NCI-H446 treated with DMSO at 0.1 percent for 48 hours (cell line): ENCODE results near the gene HAUS7.

ENCODE experiments used
- DNase-seq: peaks from one replicate; lab custom pipeline; 2025; lab: John Stamatoyannopoulos, UW

HAUS7 gene

DNA sequence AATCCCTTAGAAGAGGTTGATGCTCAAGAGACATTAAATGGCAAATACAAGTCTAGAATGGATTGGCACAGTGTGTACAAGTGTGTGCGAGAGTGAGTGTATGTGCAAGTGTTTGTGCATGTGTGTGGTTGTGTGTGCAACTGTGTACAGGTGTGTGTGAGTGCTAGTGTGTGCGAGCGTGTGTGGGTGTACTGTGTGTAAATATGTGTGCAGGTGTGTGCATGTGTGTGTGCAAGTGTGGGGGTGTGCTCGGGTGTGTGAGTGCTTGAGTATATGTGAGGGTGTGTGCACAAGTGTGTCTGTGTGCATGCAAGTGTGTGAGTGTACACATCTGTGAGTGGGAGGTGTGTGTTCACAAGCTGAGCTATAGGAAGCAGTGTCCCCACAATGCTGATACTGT lies 30.4 kb downstream of the HAUS7 start:
- no peak for DNase-seq

DNA sequence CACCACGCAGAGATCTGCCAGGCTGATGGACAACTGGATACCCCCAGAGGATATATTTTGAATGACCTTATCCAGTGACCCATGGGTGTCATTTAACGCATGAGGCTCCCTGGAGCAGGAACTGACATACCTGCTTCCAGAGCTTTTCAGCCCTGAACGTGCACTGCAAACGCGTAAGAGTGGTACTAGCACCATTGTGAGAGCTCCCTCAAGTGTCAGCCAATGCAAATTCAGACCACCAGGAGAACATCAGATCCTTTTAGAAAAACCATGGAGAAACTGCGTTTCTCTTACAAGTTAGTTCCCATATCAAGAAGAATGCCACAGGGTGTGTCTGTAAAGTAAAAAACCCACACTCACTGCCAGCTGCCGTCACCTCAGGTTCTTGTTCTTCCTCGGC lies 31.8 kb downstream of the HAUS7 start:
- DNase-seq: no peak

DNA sequence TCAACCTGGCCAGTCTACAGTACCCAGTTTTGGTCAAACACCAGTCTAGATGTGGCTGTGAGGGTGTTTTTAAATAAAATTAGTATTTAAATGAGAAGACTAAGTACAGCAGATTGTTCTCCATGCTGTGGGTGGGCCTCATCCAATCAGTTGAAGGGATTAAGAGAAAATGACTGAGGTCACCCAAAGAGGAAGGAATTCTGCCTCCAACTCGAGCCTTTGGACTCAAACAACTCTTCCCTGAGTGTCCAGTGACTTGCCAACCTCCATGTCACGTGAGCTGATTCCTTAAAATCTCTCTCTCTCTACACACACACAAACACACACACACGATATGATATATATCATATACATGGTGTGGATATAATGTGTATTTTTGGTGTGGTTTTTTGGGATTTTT lies 34.5 kb downstream of the HAUS7 start:
- DNase-seq: no peak

DNA sequence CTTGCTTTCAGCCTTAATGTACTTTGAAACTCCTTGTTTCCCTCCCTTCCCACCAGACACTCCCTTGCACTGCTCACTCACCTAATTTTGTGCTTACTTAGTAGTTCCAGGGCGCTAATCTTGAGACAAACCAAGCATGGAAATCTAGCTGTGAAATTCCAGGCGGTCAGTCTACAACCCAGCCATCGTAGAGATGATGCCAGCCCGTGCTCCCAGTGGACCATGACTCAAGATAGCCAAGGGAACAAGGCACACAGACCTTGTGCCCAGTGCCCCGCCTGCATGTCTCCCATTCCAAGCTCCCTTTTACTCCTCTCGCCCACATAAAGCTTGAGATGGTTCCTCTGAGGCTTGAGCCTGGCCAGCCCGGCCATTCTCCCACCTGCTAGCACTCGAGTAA lies 35.6 kb downstream of the HAUS7 start:
- no peak for DNase-seq

DNA sequence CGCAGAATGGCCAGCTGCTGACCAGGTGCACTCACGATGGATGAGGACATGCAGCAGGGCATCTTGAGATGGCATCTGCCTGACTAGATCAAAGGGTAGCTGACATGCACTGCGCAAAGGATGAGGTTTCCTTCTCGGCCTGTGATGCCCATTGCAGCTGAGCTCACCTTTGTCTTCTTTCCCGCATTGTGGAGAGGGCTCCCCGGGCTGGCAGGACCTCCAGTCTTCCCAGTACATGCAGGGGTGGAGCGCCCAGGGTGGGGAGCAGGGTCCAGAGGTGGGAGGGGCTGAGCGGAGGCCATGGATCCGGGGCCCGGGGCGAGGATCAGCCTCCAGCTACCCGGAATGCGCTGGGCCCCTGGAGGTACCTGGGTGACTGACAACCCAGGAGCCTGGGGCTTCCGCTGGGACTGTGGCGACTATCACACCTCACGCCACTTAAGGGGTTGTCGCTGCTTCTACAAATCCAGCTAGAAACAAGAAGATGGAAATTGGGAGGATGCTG lies 36.5 kb downstream of the HAUS7 start:
- DNase-seq: no peak

DNA sequence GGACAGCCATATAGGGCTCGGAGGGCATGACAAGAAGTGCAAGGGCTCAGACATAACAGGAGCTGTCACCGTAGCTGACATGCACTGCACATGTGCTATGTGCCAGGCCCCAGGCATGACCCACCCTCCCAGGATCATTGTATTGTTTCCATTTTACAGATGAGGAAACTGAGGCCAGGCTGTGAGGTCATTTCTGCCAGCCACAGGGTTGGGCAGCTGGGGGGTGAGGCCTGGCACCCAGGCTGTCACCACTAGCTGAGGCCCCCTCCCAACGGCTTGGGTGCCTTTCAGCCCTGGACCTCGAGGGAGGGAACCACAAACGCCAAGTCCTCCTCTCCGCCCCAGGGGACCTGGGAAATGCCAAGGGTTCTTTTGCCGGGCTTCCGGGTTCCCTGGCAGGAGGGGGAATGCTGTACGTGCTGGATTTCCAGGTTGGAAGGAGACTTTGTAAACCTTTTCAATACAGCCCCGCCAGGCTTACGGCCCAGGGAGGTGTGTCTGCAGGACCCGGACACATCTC lies 37.2 kb downstream of the HAUS7 start:
- DNase-seq: no peak

DNA sequence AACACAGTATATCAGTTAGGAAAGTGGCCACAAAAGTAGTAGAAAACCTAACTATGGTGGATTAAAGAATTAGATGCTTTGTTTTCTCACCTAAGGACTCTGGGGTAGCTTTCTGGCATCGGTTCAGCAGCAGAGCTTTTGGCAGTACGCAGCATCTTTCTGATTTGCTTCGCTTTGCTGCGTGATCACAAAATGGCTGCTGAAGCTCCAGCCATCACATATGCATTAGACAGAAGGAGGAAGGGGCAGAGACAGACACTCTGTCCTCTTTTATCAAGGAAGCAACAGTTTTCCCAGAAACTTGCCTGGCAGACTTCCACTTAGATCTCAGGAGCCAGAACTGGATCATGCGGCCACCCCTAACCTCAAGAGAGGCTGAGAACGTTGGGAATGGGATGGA lies 39.6 kb downstream of the HAUS7 start:
- DNase-seq: no peak

DNA sequence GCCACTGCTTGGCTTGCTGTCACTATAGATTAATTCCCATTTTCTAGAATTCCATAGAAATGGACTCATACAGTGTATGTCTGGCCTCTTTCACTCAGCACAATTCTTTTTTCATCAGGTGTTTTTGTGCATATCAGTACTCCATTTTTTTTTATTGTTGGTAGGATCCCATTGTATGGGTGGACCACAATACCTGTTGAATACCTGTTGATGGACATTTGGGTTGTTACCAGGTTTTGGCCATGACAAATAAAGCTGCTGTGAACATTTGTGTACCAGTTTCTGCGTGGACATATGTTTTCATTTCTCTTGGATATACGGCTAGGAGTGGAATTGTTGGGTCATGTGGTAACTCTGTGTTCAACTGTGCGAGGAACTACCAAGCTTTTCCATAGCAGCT lies 44.2 kb downstream of the HAUS7 start:
- no peak for DNase-seq

DNA sequence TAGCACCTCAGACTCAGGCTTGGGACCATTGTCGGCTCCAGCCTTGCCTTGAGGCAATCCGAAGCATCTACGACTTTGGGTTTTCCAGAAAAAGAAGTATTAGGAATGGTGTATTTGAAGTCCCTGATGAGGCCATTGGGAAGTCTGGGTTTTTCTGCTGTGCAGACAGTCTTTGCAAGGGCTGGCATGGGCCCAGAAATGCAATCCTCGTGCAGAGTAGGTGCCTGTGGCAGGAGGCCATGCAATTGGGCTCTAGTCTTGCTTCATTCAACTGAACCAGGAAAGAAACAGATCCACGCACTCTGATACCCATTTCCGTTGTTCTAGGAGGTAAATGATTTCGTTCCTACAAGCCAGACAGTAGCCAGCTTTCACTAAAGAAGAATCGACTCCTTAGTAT lies 46.7 kb downstream of the HAUS7 start:
- DNase-seq: no peak

DNA sequence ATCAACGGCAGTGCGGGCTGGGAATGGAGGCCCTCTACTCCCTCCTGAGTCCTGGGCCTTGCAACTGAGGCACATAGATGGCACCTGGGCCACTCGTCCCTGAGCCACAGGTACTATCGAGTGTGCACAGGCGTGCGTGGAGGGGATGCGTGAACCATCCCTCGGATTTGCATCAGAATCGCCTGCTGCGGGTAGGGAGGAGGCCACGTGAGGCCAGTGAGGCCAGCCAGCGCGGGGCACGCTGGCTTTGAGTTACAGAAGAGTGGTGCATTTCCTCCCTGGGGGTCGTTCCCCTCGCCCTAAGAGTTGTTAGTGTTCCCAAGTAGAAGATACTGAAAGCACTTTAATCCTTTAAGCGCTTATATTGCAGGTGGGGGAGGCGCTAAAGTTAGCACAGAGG lies 48.5 kb downstream of the HAUS7 start:
- DNase-seq: no peak

DNA sequence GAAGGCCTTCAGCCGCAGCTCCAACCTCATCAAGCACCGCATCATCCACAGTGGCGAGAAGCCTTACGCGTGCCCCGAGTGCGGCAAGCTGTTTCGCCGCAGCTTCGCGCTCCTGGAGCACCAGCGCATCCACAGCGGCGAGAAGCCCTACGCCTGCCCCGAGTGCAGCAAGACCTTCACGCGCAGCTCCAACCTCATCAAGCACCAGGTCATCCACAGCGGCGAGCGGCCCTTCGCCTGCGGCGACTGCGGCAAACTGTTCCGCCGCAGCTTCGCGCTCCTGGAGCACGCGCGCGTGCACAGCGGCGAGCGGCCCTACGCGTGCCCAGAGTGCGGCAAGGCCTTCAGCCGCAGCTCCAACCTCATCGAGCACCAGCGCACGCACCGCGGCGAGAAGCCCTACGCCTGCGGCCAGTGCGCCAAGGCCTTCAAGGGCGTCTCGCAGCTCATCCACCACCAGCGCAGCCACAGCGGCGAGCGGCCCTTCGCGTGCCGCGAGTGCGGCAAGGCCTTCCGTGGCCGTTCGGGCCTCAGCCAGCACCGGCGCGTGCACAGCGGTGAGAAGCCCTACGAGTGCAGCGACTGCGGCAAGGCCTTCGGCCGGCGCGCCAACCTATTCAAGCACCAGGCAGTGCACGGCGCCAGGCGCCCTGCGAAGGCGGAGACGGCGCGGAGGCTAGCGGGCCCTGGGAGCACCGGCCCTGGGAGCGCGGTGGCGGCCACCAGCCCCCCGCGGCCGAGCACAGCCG lies 49.4 kb downstream of the HAUS7 start:
- no peak for DNase-seq

DNA sequence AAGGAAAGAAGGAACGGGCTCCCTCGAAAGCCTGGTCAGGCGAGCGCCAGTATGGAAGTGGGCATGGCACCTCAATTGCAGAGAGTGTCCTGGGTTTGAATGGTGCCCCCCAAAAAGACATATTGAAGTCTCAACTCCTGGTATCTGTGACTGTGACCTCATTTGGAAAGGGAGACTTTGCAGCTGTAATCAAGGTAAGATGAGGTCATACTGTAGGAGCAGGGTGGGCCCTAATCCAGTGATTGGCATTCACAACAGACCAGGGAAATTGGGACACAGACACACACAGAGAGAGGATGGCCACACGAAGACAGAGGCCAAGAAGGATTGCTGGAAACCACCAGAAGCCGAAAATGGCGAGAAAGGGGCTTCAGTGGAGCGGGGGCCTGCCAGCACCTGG lies 52.7 kb downstream of the HAUS7 start:
- DNase-seq: no peak

DNA sequence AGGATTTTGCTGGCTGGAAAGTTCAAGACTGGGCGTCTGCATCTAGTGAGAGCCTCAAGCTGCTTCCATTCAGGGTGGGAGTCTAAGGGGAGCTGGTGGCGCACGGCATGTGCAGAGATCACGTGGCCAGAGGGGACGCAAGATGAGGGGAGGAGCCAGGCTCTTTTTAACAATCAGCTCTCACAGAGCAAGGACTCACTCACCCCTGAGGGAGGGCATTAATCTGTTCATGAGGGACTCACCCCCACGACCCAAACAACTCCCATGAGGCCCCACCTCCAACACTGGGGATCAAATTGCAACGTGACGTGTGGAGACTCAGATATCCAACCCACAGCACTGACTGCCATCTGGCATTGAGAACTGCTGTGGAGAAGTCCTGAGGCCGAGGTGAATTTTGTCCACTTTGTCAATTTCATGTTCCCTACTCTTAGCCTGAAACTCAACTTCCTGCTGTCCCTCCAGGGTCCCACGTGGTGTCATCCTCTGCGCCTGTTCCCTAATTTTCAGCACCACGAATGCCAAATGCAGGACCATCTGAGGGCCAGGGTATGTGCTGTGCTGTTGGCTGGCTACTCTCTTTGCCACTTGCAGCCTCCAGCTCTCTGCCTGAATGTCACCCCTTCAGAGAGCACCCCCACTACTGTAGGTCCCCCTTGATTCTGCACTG lies 53.5 kb downstream of the HAUS7 start:
- DNase-seq: no peak

DNA sequence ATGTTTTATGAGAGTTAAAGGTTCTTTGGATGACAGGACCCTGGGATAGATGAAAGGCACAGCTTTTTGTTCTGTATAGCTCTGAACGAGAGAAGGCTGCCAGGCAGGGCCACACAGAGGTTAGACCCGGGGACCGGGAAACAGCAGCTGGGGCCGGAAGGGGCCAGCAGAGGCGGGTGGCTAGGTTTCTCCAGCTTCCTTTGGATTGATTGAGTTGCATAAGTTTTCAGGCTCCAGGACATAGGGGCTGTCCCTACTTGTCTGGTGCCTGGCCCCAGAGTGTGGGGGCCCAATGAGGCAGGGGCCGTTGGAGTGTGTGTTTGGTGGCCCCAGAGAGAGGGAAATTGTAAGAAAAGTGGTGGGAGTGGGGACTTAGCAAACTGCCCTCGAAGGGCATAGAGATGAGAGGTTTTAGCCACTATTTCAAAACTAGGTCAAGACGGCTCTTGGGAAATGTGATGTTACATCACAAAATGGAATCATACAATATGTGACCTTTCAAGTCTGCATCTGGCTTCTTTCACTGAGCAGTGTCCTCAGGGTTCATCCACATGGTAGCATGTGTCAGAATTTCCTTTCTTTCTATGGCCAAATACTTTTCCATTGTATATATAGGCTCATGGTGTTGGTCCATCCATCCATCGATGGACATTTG lies 55.4 kb downstream of the HAUS7 start:
- no peak for DNase-seq

DNA sequence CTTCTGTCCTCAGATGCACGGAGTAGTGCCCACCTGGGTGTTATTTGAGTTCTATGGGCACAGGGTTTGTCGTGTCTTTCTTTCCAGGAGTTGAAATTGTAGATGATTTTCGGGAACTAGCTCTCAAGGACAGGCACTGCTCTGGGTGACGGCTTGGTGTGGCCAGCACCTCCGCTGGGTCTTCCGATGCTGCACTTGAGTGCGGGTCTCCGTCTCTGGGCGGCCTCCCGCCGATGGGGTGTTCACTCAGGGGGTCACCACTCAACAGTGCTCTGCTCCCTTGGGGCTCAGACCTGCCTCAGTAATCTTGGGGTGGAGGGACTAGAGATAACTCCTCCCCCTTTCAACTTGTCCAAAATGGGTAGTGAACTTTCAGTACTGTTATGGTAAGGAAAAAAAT lies 56.6 kb downstream of the HAUS7 start:
- no peak for DNase-seq

DNA sequence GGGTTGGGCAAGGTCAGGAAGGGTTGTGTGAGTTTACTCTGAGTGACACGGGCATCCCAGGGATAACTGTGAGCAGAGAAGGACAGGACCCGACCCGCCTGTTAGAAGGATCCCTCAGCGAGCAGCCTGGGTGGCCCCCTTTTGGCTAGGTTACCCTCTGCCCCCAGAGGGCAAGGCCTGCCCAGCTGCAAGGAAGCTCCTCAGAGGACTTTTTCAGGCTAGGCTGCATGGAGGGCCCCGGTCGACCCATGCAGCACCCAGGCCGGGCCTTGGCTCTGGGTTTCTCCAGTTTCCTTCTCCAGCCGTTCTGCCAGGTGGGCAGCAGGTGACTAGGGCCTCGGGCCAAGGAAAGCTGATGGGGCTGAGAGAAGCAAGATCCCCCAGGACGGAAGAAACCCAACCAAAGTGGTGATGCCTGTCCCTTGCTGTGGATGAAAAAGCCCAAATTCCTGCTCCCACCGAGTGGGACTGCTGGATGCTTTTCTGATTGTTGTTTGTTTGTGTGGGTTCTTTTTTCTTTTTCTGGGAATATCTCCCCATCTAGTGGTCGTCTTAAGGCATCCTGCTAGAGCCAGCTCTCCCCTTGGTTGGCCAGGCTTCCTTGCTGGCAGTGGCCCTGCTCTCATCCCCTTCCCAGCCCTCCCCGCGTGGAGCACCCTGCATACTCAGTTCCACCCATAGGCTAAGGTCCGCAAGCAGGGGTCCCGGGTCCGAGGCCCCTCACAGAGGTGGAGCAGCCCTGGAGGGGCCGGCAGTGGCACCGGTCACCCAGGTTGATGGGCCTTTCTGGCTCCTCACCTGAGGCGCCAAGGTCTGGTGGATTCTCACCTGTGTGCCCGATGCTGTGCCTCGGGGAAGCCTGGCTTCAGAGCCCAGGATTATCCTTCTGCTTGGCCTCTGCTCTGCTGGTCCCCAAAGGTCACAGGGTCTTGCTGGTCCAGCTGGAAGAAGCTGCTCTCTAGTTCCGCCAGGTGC lies 57.3 kb downstream of the HAUS7 start:
- DNase-seq: no peak

DNA sequence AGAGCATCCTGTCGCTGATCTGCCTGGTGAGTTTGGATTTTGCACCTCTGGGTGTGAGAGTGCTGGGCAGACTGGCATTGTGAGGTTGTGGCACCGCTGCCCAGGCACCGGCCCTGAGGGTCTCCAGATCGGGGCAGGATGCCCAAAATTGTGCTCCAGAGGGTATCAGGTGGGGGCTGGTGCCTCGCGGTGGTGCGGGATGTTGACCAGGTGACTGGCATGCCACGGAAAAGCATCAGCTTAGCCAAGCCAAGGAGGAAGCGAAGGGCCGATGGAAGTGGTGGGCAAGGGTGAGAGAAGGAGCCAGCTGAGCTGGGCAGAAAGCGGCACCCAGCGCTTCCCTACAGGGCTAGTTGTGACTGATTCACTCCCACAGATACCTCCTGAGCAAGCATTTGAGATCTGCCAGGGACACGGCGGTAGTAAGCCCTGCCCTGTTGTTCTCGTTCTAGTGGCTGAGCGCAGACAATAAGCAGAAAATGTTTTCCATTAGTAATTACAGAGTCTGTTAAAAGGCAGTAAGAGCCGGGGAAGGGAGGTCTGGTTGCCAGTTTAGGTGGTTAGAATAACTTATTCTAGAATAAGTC lies 58.3 kb downstream of the HAUS7 start:
- DNase-seq: no peak

DNA sequence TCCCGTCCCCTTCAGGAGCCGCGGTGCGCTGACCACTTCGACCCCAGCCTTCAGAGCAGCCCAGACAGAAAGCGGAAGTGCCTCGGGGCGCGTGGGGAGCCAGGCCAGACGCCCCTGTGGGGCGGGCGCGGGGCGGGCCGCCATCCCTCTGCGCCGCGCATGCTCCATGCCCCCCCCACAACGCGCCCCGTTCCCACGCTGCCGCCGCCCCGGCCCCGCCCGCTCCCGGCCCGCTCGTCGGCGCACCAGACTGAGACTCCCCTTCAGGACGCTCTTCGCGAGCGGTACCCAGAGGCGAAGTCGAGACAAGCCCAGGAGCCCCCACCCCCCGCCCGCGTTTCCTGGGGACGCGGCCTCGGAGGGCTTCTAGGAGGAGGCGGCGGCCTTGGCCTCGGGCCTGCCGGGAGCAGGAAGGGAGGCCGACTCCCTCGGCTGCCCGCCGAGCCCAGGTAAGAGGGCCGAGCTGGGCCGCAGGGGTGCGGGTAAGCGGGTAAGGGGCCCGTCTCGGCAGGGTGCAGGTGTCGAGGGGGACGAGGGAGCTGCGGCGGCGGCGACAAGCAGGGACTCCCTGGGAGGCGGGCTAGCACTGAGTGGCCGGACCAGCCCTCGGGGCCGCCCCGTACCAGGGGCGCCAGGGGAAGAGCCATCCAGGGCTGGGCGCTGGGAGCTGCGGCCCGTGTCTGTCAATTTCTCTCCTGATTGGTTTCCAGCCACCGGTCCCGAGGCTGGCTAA lies 59.0 kb downstream of the HAUS7 start, which contains the start of gene ZFP92:
ZFP92 (plus strand) TSS at position 218 of the 733 bp plus-strand sequence. CDS start 6,851 bp downstream, outside the sequence.
- DNase-seq: no peak

DNA sequence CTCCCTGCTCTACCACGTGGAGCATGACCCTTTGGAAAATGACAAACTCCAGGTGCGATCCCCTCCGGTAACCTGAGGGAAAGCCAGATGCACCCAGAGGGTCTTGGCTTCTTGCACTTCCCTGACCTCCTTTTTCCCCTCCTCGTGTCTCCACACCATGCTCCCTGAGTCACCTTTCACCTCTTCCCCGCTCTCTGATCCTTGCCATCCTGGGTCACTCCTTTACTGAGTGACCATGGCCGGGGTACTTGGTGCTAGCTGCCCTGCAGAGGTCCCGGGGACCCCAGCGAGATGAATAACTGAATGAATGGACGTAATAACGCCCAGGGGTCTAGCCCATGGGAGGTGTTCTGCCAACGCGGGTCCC lies 59.5 kb downstream of the HAUS7 start:
- DNase-seq: no peak

DNA sequence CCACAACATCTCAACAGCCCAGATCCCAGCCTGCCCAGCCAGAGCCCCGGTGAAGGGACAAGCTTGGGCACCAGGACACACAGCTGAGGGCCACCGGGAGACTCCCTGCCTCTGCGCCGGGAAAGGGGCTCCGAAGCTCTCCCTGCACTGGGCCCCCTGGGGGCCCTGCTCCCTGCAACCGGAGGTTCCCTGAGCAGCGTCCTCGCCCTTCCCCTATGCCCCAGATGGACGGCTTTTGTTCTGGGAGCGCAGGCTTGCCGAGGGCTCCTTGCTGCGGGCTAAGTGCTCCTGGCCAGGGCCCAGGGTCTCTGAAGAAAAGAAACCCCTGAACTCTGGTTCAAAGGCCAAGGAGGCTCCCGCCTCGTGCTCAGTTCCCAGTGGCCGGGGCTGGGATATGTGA lies 60.0 kb downstream of the HAUS7 start:
- no peak for DNase-seq
